Measurements from ENCODE around the gene SLC16A11.
"Not testable (repeated sequence)": the region's sequence is repeated elsewhere in the genome, so short reads cannot be mapped to it uniquely, and the experiment has no call there.

Gene SLC16A11, protein sequence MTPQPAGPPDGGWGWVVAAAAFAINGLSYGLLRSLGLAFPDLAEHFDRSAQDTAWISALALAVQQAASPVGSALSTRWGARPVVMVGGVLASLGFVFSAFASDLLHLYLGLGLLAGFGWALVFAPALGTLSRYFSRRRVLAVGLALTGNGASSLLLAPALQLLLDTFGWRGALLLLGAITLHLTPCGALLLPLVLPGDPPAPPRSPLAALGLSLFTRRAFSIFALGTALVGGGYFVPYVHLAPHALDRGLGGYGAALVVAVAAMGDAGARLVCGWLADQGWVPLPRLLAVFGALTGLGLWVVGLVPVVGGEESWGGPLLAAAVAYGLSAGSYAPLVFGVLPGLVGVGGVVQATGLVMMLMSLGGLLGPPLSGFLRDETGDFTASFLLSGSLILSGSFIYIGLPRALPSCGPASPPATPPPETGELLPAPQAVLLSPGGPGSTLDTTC

GRCh38 chr17:7043497-7044198 is at the start of gene SLC16A11:
Gene SLC16A11, minus strand, starts transcription at chr17:7044092. Its CDS starts 579 bp downstream, at chr17:7043513.
- DNase-seq (ENCODE audit: low read depth, low spot score): no peak

GRCh38 chr17:7091311-7092005 is 47.6 kb upstream of the SLC16A11 start:
- not testable (repeated sequence) for DNase-seq (ENCODE audit: low read depth, low spot score)

GRCh38 chr17:7089570-7089969 is 45.7 kb upstream of the SLC16A11 start:
- DNase-seq (ENCODE audit: low read depth, low spot score): not testable (repeated sequence)

DNA sequence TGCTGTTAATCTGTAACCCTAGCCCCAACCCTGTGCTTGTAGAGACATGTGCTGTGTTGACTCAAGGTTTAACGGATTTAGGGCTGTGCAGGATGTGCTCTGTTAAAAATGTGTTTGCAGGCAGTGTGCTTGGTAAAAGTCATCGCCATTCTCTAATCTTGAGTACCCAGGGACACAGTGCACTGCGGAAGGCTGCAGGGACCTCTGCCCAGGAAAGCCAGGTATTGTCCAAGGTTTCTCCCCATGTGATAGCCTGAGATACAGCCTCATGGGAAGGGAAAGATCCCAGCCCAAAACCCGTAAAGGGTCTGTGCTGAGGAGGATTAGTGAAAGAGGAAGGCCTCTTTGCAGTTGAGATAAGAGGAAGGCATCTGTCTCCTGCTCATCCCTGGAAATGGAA is 44.5 kb upstream of the SLC16A11 start:
- DNase-seq (ENCODE audit: low read depth, low spot score): not testable (repeated sequence)

- no peak for DNase-seq (ENCODE audit: low read depth, low spot score)
Measured at GRCh38 chr17:7084088-7084487, 40.2 kb upstream of the SLC16A11 start.

- no peak for DNase-seq (ENCODE audit: low read depth, low spot score)
Measured at GRCh38 chr17:7083592-7083991, 39.7 kb upstream of the SLC16A11 start.

- no peak for DNase-seq (ENCODE audit: low read depth, low spot score)
Measured at GRCh38 chr17:7081341-7082062, 37.6 kb upstream of the SLC16A11 start.

DNA sequence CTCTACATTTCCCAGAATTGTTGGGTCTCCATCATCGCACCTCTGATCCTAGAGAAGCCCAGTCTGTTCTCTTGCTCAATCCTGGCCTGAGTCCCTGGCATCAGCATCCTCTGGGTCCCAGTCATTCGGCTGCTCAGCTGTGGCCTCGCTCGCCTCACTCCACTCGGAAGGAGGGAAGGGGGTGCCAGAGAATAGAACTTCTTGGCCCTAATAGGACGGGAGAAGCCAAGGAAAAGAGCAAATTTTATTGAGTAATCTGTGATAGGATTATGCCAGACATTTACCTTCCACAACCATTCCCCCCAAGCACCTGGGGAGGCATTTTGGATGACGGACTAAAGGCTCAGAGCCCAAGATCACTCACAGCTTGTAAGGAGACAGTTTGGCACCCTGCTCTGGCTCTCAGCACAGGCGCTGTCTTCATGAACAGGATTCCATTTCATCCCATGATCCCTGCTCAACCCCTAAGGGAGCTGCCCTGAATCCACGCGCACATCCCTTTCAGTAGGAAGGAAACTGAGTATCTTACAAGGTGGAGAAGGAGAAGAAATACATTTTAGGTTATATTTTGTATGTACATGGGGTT is 36.7 kb upstream of the SLC16A11 start:
- no peak for DNase-seq (ENCODE audit: low read depth, low spot score)

DNA sequence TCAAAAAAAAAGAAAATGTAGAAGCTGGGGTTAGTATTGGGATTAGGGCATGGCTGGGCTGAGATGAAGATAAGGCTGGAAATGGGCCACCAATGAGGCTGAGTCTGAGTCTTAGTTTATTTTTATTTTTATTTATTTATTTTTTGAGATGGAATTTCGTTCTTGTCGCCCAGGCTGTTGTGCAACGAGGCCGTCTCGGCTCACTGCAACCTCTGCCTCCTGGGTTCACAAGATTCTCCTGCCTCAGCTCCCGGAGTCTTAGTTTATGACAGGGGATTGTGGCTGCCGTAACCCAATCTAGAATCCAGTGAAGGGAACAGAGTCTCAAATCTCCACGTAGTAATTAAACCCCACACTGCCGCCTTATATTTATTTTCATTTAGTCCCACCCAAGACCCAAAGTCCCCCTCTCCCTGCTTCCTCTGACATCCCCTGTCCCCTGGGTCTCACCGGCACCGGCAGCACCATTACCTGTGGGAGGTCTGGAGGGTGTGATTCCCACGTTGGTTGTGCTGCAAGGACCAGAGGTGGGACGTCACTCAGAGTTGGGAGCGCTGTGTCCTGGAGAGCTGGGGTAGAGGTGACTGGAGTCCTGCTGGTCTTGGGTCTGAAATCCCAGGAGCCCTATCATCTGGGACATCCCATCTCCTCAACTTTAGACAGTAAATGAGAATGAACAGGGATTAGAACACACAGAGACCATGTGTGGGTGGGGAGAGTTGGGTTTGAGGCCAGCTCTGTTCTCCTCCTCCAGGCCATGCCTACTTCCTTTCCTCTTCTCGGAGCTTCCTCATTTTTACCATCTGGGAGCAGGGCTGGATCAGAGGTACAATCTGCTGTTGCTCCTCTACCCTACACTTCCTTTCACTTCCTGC is 35.9 kb upstream of the SLC16A11 start, which contains the start of gene CLEC10A:
Gene CLEC10A, minus strand, starts transcription at position 671 of the 875 bp plus-strand sequence. CDS start 1,439 bp downstream, outside the sequence.
- no peak for DNase-seq (ENCODE audit: low read depth, low spot score)

DNA sequence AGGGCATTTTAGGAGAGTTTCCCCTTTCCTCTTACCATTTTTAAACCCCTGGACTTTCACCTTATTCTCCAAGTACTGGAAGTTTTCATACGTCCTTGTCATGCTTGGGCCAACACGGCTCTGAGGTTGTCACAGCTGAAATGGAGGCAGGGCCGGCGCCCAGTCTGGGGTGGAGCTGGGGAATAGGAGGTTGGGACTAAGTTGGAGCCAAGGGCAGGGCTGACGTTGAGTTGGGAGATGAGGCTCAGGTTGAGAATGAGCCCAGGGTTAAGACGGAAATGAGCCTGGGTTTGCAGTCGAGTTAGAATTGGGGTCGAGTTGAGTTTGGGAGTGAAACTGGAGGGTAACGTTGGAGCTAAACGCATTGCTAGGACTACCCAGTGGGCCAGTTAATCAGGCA is 34.8 kb upstream of the SLC16A11 start:
- DNase-seq (ENCODE audit: low read depth, low spot score): no peak

DNA sequence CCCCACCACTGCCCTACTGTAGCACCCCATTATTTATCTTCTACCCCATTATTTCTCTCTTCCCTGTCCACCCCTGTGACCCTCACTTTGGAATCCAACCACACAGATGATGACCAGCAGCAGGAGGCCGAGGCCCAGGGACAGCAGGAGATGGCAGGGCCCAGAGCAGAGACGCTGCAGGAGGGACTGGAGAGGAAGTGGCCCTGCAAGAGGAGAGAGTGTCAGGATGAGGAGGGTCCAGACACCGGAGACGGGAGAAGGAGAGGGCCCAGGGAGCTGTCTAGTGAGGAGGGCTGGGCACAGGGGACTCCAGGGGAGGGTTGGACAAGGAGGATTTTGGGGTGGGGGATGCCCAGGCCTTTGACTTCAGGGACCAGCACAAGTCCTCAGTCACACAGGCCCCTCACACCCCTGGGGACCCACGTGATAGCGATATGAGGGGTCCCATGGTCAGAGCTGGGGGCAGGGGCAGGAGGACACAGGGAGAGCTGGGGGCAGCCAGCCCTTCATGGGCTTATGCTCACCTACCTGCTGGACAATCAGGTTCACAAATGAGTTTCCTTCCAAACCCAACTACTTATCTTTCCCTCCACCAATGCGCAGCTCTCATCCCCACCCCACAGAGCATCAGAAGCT is 34.1 kb upstream of the SLC16A11 start:
- no peak for DNase-seq (ENCODE audit: low read depth, low spot score)

DNA sequence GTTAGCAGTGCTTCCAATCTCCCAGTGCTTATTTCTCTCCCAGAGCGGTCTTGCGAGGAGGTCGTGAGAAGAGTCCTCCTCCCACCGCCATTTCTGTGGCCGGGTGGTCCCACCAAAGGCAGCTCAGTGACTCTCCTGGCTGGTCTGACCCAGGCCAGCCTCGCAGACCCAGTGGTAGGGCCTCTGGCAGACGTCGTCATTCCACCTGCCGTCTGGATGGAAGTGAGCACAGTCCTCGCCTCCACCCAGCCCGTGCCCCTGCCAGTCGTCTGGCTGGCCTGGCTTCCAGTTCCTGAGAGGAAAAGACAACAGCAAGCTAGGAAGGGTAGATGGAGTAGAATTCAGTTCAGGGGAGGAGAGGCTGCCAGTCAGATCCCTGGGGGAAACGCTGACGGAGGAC is 31.0 kb upstream of the SLC16A11 start:
- DNase-seq (ENCODE audit: low read depth, low spot score): no peak

- no peak for DNase-seq (ENCODE audit: low read depth, low spot score)
Measured at GRCh38 chr17:7072406-7072805, 28.5 kb upstream of the SLC16A11 start.

DNA sequence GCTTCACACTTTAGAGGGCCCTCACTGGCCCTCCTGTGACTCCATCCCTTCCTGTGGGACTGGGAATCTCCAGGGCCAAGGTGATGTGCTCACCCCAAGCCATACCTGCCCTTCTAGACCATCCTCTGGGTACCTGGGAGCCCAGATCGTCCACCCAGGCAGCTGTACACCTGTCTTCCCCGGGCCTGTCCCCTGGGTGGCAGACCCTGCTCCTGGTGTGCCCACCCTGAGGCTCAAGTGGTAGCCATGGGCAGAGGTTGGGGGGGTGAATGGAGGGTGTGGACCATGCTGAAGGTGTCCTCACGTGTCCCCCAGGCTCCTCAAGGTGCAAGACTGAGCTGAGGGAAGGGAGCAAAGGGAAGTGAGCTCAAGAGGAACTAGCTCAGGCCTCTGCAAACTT is 26.8 kb upstream of the SLC16A11 start:
- no peak for DNase-seq (ENCODE audit: low read depth, low spot score)

DNA sequence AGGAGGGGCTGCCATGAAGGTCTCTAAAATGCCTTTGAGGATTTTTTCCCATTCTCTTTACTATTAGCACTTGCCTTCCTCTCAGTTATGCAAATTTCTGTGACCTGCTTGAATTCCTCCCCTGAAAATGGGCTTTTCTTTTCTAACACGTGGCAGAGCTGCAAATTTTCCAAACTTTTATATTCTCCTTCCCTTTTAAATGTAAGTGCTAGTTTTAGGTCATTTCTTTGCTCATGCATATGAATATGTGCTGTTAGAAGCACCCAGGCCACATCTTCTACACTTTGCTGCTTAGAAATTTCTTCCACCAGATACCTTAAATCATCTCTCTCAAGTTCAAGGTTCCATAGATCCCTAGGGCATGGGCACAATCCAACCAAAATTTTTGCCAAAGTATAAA is 24.4 kb upstream of the SLC16A11 start:
- DNase-seq (ENCODE audit: low read depth, low spot score): no peak

GRCh38 chr17:7067198-7067597 is 23.3 kb upstream of the SLC16A11 start:
- DNase-seq (ENCODE audit: low read depth, low spot score): no peak

DNA sequence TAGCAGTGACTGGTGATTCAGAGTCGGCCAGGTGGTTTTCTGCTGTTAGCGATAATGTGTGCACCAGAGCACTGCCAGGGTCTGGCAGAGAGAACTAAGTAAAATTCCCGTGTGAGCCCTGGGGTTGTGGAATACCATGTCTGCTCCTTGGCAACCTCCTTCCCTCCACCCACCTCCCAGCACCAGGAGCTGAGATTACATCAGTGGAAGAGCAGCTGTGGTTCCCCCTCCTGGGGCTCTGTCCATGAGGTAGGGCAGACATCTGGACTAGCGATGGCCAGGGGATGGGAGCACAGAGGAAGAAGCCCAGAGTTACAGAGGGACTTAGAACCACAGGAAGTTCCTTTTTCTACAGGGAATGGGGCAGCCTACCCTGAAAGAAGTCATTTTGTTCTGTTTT is 20.4 kb upstream of the SLC16A11 start:
- DNase-seq (ENCODE audit: low read depth, low spot score): no peak

DNA sequence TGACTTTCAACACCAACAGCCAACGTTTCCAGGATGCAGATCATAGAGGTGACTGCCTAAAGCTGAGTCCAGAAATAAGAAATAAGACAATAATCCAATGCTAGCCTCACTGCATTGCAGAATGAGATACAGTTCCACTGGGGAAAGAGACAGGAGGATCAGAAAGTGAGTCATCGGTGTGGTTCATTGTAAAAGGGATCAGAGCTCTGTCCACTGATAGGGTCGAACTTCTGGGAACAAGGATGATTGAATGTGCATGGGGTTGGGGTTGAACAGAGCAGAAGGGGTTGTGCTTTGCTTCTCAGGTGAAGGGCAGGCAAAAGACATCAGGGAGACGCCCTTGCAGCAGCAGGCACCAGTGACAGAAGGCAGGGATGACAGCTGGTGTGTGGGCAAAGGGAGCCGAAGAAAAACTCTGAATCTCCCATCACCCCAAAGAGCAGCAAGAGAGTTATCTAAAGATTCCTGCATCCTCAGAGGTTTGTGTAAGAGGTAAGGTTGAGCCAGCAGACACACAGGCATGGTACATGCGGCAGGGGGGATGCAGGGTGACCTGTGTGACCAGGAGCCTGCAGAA is 19.7 kb upstream of the SLC16A11 start:
- no peak for DNase-seq (ENCODE audit: low read depth, low spot score)

DNA sequence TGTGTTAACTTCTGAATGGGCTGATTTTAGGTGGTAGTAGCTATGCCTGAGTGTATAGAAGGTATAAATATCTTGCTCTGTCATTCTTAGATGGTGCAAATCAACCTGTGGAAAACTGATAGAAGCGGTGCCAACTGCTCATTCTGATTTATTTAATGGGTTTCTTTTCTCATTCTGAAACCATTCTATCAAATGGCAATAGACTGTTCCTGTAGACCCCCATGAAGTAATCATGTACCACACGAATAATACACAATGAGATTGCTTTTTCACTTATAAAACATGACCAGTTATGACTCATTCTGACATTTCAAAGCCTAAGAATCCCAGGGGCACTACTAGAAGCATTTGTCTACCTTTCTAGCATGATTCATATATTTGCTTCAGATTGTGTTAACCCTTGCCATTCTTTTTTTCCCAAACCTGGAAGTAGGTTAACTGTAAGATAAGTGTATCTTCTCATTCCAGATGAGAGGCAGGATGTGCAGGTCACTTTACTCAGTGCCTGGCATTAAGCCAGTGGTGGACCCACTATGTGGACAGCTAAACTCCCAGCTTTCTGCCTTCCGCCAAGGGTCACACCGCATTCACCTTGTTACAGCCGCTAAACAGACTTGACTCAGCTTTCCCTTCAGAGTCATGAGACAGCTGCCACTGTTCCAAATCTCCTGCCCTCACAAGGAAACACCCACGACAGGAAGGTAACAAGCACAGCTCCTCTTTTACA is 16.4 kb upstream of the SLC16A11 start:
- DNase-seq (ENCODE audit: low read depth, low spot score): no peak

All from activated CD4-positive, CD25-positive, alpha-beta regulatory T cell treated with anti-CD3 and anti-CD28 coated beads, Interleukin-2, amount 50 U/mL, for 16 hours (primary cell).